ENCODE measurements around the gene FHAD1.

Gene FHAD1

GRCh38 chr1:15246960-15247614 is at the start of gene FHAD1:
Gene FHAD1, plus strand, starts transcription at chr1:15247223. Its CDS starts 4,562 bp downstream, at chr1:15251785.
- DNase-seq (ENCODE audit: low read depth in 1 of 2, low spot score in 1 of 2), result no peak

GRCh38 chr1:15197591-15198447 is 49.2 kb upstream of the FHAD1 start:
- no peak for DNase-seq (ENCODE audit: low read depth in 1 of 2, low spot score in 1 of 2)

- DNase-seq (ENCODE audit: low read depth in 1 of 2, low spot score in 1 of 2), result no peak
Observed at GRCh38 chr1:15198684-15199083, 48.3 kb upstream of the FHAD1 start.

- no peak for DNase-seq (ENCODE audit: low read depth in 1 of 2, low spot score in 1 of 2)
Observed at GRCh38 chr1:15201221-15201620, 45.8 kb upstream of the FHAD1 start.

- no peak for DNase-seq (ENCODE audit: low read depth in 1 of 2, low spot score in 1 of 2)
Observed at GRCh38 chr1:15201849-15202551, 45.0 kb upstream of the FHAD1 start.

- DNase-seq (ENCODE audit: low read depth in 1 of 2, low spot score in 1 of 2), result no peak
Observed at GRCh38 chr1:15204931-15205330, 42.1 kb upstream of the FHAD1 start.

- DNase-seq (ENCODE audit: low read depth in 1 of 2, low spot score in 1 of 2), result no peak
Observed at GRCh38 chr1:15205586-15206346, 41.3 kb upstream of the FHAD1 start.

GRCh38 chr1:15206418-15207030 is 40.5 kb upstream of the FHAD1 start:
- DNase-seq (ENCODE audit: low read depth in 1 of 2, low spot score in 1 of 2), result no peak

- DNase-seq (ENCODE audit: low read depth in 1 of 2, low spot score in 1 of 2), result no peak
Observed at GRCh38 chr1:15207031-15207828, 39.8 kb upstream of the FHAD1 start.

GRCh38 chr1:15207829-15208429 is 39.1 kb upstream of the FHAD1 start:
- DNase-seq (ENCODE audit: low read depth in 1 of 2, low spot score in 1 of 2), result no peak

- DNase-seq (ENCODE audit: low read depth in 1 of 2, low spot score in 1 of 2), result no peak
Observed at GRCh38 chr1:15210651-15211375, 36.2 kb upstream of the FHAD1 start.

- no peak for DNase-seq (ENCODE audit: low read depth in 1 of 2, low spot score in 1 of 2)
Observed at GRCh38 chr1:15211424-15211823, 35.6 kb upstream of the FHAD1 start.

GRCh38 chr1:15212216-15212953 is 34.6 kb upstream of the FHAD1 start:
- no peak for DNase-seq (ENCODE audit: low read depth in 1 of 2, low spot score in 1 of 2)

- no peak for DNase-seq (ENCODE audit: low read depth in 1 of 2, low spot score in 1 of 2)
Observed at GRCh38 chr1:15212954-15213291, 34.1 kb upstream of the FHAD1 start.

GRCh38 chr1:15213341-15213821 is 33.6 kb upstream of the FHAD1 start:
- no peak for DNase-seq (ENCODE audit: low read depth in 1 of 2, low spot score in 1 of 2)

GRCh38 chr1:15214527-15214926 is 32.5 kb upstream of the FHAD1 start:
- DNase-seq (ENCODE audit: low read depth in 1 of 2, low spot score in 1 of 2), result no peak

GRCh38 chr1:15215116-15215515 is 31.9 kb upstream of the FHAD1 start:
- DNase-seq (ENCODE audit: low read depth in 1 of 2, low spot score in 1 of 2), result no peak

- DNase-seq (ENCODE audit: low read depth in 1 of 2, low spot score in 1 of 2), result no peak
Observed at GRCh38 chr1:15217654-15218053, 29.4 kb upstream of the FHAD1 start.
